SU-DHL-6 (cell line): ENCODE measurements around the gene TMEM108.

Source experiments
- H2AFZ ChIP-seq: fragments of 200-600 bp; sonication (generic); 2 replicates; pipeline ENCODE4 v1.6.1; 2014; ENCODE audit warnings: low read depth, mild to moderate bottlenecking, moderate library complexity, mixed read lengths, antibody characterized with exemption, low read length; ENCODE audit not compliant: severe bottlenecking
- H3F3A ChIP-seq: fragments of 200-600 bp; shearing (Covaris generic); 2 replicates; pipeline ENCODE4 v1.6.0; 2016; ENCODE audit warnings: antibody characterized with exemption, mild to moderate bottlenecking; ENCODE audit not compliant: insufficient read depth
- H3K27ac ChIP-seq: fragments of 200-600 bp; sonication (generic); 2 replicates; pipeline ENCODE4 v1.5.1; 2016; ENCODE audit warnings: low read depth, mild to moderate bottlenecking, low read length, moderate library complexity, mixed read lengths
- H3K27me3 ChIP-seq: fragments of 200-600 bp; sonication (generic), shearing (Covaris generic); 2 replicates; pipeline ENCODE4 v1.6.0; 2014; ENCODE audit warnings: mild to moderate bottlenecking, low read length
- H3K36me3 ChIP-seq: fragments of 200-600 bp; sonication (generic); 2 replicates; pipeline ENCODE4 v1.6.1; 2014; ENCODE audit warnings: mild to moderate bottlenecking, low read length, mixed read lengths
- H3K4me2 ChIP-seq: fragments of 300-600, 200-600 bp; shearing (Covaris generic), sonication (generic); 2 replicates; pipeline ENCODE4 v1.6.0; 2014; ENCODE audit warnings: low read length, low read depth, mild to moderate bottlenecking; ENCODE audit not compliant: poor library complexity, severe bottlenecking
- H3K4me3 ChIP-seq: fragments of 200-600 bp; sonication (generic); 2 replicates; pipeline ENCODE4 v1.5.1; 2014; ENCODE audit warnings: antibody characterized with exemption, low read length, mild to moderate bottlenecking, mixed read lengths; ENCODE audit not compliant: insufficient read depth, poor library complexity, severe bottlenecking
- H3K79me2 ChIP-seq: fragments of 200-600 bp; sonication (generic); 2 replicates; pipeline ENCODE4 v1.6.1; 2014; ENCODE audit warnings: mild to moderate bottlenecking, low read length, moderate library complexity; ENCODE audit not compliant: insufficient read depth
- H3K9ac ChIP-seq: fragments of 200-600 bp; sonication (generic); 2 replicates; pipeline ENCODE4 v1.7.0; 2014; ENCODE audit warnings: mild to moderate bottlenecking, low read length
- H3K9me2 ChIP-seq: fragments of 200-600 bp; sonication (generic); replicated peaks from 2 replicates; pipeline ENCODE4 v1.6.1; 2014; ENCODE audit warnings: low read length; ENCODE audit not compliant: insufficient read depth
- H3K9me3 ChIP-seq: fragments of 200-600 bp; sonication (generic); 2 replicates; pipeline ENCODE4 v1.6.1; 2014; ENCODE audit warnings: low read length, mixed read lengths; ENCODE audit not compliant: insufficient read depth
- H4K20me1 ChIP-seq: fragments of 200-600 bp; sonication (generic); 2 replicates; pipeline ENCODE4 v1.6.1; 2014; ENCODE audit warnings: low read depth, mild to moderate bottlenecking, antibody characterized with exemption, low read length, moderate library complexity, mixed read lengths
- CTCF ChIP-seq: fragments of 200-600 bp; sonication (generic); IDR thresholded peaks from one replicate; pipeline ENCODE4 v1.5.1; 2017; ENCODE audit warnings: antibody characterized with exemption, mild to moderate bottlenecking, low read length, moderate library complexity; ENCODE audit not compliant: insufficient read depth, poor library complexity, severe bottlenecking
- EZH2phosphoT487 ChIP-seq: fragments of 200-600 bp; sonication (generic), shearing (Covaris generic); conservative IDR thresholded peaks from 2 replicates; pipeline ENCODE4 v1.6.1; 2018; ENCODE audit warnings: mild to moderate bottlenecking, antibody characterized with exemption, low read length, moderate library complexity, mixed read lengths

The TMEM108 gene

GRCh38 chr3:133330522-133330921 is 292.3 kb downstream of the TMEM108 start:
- Histone ChIP-seq H3K4me3 (no peak overlapping the region), H3K9ac (no peak overlapping the region), H4K20me1 (no peaks in the 10 kb centered on the region), H3F3A (no peaks in the 10 kb centered on the region), H3K9me2 (no peaks in the 10 kb centered on the region), H3K27me3 (no peaks in the 10 kb centered on the region), H3K27ac (no peak overlapping the region), H2AFZ (no peak overlapping the region), H3K4me2 (no peak overlapping the region), H3K79me2 (no peaks in the 10 kb centered on the region), H3K9me3 (no peaks in the 10 kb centered on the region), H3K36me3 (no peaks in the 10 kb centered on the region)
- TF ChIP-seq EZH2phosphoT487 (no peak), CTCF (no peak)

GRCh38 chr3:133354721-133355120 is 316.5 kb downstream of the TMEM108 start:
- Histone ChIP-seq H3K4me2 (no peak overlapping the region), H3K9me3 (no peaks in the 10 kb centered on the region), H3K9me2 (no peaks in the 10 kb centered on the region), H3F3A (no peaks in the 10 kb centered on the region), H4K20me1 (no peaks in the 10 kb centered on the region), H3K36me3 (no peaks in the 10 kb centered on the region), H2AFZ (no peak overlapping the region), H3K79me2 (no peaks in the 10 kb centered on the region), H3K9ac (no peak overlapping the region), H3K4me3 (no peak overlapping the region), H3K27me3 (no peaks in the 10 kb centered on the region), H3K27ac (no peak overlapping the region)
- TF ChIP-seq EZH2phosphoT487 (no peak), CTCF (no peak)

- H3K4me3 ChIP-seq = no peak overlapping the region
- no peak overlapping the region for H2AFZ ChIP-seq
- no peaks in the 10 kb centered on the region for H3K9me2 ChIP-seq
- H3F3A ChIP-seq = no peaks in the 10 kb centered on the region
- no peaks in the 10 kb centered on the region for H4K20me1 ChIP-seq
- no peak overlapping the region for H3K9ac ChIP-seq
- H3K79me2 ChIP-seq = no peaks in the 10 kb centered on the region
- H3K36me3 ChIP-seq = no peaks in the 10 kb centered on the region
- TF ChIP-seq CTCF = no peak
- TF ChIP-seq EZH2phosphoT487 = no peak
- no peaks in the 10 kb centered on the region for H3K9me3 ChIP-seq
- H3K4me2 ChIP-seq = no peak overlapping the region
- H3K27ac ChIP-seq = no peak overlapping the region
- no peaks in the 10 kb centered on the region for H3K27me3 ChIP-seq
These were observed 322.3 kb downstream of the TMEM108 start for GRCh38 chr3:133360476-133360875.
